GM15510 (cell line): ENCODE results near the gene MYL6B.

Experiments used
- POLR2A ChIP-seq: IDR thresholded peaks from 3 replicates; pipeline ENCODE4 v1.6.1; 2011; ENCODE audit warnings: borderline replicate concordance; ENCODE audit not compliant: insufficient read length; ENCODE audit errors: extremely low read depth

The MYL6B gene

DNA sequence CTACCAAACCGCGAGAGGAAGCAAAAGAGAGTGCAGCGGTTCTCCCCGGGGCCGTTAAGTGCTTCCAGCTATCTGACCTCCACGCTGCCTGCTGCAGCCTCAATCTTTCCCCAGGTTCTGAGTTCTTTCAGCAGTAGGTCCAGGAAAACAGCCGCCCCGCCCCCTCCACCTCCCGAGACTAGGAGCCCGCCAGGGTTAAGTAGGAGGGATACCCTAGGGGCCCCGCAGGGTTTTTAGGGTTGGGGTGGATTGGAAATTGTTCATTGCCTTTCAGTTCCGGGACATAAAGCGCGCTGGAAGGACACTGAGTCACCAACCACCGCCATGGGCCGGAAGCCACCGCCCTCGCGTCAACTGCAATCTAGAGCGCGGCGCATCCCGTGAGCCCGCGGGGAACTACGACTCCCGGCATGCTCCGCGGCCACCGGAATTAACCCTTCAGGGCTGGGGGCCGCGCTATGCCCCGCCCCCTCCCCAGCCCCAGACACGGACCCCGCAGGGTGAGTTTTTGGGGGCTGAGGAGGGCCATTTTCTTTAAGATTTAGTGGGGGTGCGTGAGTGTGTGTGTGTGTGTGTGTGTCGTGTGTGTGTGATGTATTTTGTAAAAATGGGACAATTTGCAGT is at the start of gene MYL6B:
TSS of gene MYL6B (plus strand) at position 456 of the 624 bp plus-strand sequence. CDS start 1,332 bp downstream, outside the sequence.
- peak; percentile 80 for TF ChIP-seq POLR2A

DNA sequence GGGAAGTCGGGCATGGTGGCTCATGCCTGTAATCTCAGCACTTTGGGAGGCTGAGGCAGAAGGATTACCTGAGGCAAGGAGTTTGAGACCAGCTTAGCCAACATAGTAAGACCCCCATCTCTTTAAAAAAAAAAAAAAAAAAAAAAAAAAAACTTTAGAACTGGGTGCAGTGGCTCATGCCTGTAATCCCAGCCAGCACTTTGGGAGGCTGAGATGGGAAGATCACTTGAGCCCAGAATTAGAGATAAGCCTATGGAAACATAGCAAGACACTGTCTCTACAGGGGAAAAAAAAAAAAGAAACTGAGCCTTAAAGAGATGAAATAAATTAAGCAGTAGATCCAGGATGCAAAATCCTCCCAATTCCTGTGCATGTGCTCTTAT is 49.7 kb upstream of the MYL6B start:
- no peak for TF ChIP-seq POLR2A

DNA sequence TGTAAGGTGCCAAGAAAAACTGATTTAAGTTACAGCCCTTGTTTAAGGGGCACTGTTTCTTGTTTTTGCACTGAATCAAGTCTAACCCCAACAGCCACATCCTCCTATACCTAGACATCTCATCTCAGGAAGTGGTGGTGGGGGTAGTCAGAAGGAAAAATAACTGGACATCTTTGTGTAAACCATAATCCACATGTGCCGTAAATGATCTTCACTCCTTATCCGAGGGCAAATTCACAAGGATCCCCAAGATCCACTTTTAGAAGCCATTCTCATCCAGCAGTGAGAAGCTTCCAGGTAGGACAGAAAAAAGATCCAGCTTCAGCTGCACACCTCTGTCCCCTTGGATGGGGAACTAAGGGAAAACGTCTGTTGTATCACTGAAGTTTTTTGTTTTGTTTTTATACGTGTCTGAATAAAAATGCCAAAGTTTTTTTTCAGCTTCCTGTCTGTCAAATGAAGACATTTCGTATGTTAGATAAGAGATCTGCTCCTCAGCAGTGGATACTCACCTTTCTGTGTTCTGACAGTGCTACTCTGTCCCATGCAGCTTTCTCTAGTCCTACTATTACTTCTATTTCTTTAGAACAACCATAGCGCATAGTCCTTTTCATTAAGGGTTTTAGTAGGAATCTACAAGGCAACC is 49.2 kb upstream of the MYL6B start:
- no peak for TF ChIP-seq POLR2A

DNA sequence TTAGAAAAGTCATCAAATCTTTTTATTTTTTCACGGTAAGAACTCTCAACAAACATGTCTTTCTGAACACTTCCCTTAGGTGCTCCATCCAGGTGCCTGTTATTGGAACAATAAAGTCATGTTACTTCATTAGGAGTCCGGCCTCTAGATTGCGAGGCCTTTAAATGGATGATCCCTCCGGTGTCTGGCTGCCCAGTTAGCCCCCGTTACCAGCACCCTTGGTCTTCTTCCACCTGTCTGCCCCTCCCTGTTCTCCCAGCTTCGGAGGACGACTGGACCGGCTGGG is 48.6 kb upstream of the MYL6B start:
- TF ChIP-seq POLR2A = no peak

DNA sequence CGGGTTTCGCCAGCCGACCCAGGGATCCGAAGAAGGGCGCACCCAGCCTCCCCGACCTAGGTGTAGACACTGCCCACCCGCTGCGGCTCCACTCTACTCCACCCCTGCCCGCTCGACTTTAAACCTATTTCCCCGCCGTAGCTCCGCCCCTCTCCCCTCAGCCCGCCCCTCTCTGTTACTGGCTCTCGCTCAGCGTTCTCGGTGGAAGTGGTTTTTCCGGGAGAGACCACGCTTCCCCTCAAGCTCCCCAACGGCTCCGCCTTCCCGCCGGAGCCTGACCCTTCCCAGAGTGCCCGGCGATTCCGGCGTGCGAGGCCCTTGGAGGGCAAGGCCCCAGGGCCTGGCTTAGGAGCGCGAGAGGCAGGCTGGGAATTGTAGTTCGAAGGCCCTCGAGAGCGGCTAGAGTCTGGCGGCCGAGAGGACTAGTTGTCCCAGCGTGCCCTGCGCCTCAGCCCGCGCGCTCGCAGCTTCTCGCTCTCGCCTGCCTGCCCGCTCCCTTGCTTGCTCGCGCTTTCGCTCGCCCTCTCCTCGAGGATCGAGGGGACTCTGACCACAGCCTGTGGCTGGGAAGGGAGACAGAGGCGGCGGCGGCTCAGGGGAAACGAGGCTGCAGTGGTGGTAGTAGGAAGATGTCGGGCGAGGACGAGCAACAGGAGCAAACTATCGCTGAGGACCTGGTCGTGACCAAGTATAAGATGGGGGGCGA is 48.1 kb upstream of the MYL6B start, which contains the start of gene PA2G4:
TSS of gene PA2G4 (plus strand) at position 451 of the 706 bp plus-strand sequence. CDS start at position 630, 179 bp downstream.
- TF ChIP-seq POLR2A = peak; percentile 90

DNA sequence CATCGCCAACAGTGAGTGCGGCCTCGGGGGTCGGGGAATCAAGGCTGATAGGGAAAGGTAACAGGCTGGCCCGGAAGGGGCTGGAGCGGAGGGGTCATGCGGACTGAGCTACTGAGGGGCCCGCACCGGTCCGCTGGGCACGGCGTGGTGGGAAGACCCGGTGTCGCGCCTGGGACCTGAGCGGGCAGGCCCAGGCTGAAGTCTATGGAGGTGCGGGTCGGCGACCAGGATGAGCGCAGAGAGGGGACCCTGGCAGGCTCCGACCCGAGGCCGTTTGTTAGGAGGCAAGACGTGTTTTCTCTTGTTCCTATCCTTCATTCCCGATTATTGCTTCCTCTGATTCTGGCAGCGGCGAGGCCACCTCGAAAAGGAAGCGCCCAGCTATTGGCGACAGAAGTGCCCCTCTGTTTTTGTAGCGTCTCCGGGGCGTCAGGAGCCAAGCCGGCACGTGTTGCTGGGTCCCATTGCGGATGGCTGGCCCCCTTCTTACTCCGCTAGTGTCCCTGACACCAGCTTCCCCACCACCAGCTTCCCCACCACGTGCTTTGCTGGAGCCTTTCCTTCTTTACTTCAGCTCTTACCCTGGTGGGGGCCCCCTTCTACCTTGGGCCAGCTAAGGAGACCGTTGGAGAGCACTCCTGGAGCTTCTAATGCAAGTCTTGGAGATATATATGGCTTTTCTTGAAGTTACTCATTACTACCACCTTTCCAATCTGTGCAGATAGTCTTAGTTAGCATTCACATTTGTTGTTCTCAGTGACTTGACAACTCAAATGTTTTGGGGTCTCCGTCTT is 47.4 kb upstream of the MYL6B start:
- no peak for TF ChIP-seq POLR2A

DNA sequence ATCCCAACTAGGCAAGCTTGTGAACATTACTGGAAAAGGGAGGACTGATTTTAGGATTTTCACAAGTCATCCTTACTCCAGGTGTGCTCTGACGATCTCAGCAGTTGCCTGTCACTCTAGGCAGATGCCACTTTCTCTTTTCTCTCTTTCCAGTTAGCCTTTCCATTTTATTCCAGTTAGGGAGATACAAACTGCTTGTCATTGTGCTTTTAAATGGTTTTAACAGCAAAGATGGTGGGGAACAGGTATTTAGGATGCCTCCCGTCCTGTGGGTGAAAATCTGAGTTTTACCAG is 46.8 kb upstream of the MYL6B start:
- no peak for TF ChIP-seq POLR2A

DNA sequence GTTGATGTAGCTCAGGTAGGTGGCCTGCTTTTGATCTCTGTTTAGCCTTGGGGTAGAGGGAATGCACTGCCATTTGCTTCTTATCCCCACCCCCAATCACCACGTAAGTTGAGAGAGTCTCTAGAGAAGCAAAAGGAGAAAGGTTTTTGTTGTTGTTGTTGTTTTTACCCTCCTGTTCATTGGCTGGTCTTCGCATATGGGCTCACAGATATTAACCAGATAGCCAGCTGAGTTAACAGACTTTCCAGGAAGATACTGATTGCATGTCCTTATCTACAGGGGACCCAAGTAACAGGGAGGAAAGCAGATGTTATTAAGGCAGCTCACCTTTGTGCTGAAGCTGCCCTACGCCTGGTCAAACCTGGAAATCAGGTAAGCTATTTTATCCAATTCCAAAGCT is 45.1 kb upstream of the MYL6B start:
- no peak for TF ChIP-seq POLR2A

DNA sequence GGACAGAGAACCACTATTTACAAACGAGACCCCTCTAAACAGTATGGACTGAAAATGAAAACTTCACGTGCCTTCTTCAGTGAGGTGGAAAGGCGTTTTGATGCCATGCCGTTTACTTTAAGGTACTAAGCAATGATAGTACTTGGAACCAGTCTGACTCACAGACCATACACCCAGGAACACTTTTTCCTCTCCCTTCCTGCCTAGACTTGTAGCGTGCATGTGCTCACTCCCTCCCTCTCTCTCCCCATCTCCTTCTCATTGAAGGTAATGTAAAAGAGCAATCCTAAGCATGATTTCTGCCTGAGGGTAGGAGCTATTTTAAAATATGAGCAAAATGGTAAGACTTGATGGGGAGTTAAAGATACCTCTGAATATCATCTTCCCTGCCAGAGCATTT is 41.8 kb upstream of the MYL6B start:
- no peak for TF ChIP-seq POLR2A

DNA sequence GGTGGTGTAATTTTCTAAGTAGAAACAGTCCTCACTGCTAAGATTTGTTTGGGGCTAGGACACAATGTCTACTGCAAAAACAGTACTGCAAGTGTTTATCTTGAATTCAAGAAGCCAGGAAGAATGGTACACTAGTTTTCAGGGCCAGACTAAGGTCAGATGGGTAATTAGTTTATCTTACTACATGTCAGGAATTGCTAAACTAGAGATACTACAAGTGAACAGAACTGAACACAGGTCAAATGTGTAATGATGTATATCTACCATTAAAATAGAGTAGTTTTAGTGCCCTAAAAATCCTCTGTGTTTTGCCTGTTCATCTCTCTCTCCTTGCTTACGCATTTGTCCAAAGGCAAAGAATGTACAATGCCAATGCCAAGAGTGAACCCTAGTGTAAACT is 38.3 kb upstream of the MYL6B start:
- no peak for TF ChIP-seq POLR2A

DNA sequence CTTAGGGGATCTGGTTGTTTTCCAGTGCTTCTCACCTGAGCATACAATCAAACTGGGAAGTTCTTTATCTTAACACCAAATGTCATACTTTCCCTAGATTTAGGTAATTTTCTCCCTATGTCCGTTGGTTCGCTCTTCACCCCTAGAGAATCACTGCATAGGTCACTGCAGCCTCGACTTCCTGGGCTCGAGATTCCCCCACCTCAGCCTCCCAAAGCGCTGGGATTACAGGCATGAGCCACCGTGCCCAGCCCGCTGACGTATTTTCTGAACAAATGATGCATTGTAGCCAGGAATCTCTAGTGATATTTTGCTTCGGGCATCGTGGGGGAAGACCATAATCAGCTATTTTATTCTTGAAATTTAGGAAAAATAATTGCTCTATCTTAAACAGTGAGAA is 37.1 kb upstream of the MYL6B start:
- TF ChIP-seq POLR2A = no peak

DNA sequence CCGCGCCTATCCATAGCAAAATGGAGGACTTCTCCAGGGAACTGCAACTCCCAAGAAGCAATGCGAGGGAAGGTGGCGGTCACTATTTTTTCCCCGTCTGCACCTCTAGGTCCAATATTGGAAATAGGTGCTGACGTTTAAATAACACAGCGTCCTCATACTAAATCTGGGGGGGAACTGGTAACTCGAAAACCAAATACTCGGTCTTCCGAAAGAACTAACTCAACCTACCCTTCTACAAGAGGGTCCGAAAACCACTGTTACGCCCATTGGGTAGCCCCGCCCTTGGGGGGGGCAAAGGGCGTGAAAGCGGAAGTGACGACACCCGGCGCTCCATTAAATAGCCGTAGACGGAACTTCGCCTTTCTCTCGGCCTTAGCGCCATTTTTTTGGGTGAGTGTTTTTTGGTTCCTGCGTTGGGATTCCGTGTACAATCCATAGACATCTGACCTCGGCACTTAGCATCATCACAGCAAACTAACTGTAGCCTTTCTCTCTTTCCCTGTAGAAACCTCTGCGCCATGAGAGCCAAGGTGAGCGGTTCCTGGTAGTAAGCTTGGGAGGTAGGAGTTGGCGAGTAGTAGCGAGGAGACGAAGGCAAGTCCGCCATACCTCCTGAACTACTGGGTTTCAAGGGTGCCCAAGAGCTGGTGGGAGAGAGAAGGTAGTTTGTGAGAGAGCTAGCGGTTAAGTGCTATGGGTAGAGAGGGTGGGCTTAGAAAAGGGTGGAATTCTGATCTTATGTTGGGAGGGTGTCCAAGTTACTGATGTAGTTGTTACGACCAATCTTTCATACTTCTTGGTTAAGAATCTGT is 35.9 kb upstream of the MYL6B start, which contains the start of gene RPL41:
TSS of gene RPL41 (plus strand) at position 367 of the 815 bp plus-strand sequence.
- TF ChIP-seq POLR2A = peak; percentile 99

DNA sequence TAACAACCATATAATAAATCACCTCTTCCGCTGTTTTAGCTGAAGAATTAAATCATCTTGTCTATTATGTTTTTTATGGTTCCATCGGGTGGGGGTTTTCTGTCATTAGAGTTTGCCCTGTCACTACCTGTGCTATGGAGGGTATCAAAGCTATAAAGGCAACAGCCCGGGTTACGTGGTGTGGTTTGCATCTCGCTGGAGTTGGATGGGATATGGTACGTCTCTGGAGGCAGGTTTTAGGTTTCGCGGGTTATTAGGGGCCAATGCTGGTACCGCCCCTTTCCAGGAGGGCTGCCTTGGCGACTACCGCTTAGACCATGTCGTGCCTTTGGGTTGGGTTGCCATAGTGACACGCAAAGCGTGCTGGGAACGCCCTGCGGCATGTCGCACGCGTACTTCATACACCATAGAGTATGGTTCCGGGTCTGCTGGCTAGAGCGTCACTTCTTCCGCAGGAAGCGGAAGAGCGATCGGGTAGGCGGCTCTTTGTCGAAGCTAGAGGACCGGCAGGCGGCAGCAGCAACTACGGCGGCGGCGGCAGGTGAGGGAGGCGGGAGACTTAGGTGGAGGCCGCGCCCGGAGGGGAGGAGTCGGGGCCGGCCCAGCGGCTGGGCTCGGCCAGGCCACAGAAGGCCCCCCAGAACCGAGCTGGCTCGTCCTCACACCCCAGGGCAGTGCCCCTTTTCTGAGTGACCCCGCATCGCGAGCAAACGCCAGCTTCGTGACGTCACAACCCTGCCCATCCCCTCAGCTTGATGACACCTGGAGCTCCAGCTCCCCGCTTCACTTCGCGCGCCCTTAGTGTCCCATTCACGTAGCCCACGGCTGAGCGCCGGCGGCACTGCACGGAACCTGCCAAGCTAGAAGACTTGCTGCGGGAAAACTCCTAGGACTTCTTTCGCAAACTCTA is 34.4 kb upstream of the MYL6B start, which contains the start of gene ZC3H10:
TSS of gene ZC3H10 (plus strand) at position 489 of the 910 bp plus-strand sequence. CDS start 2,297 bp downstream, outside the sequence.
- TF ChIP-seq POLR2A = peak; percentile 94

DNA sequence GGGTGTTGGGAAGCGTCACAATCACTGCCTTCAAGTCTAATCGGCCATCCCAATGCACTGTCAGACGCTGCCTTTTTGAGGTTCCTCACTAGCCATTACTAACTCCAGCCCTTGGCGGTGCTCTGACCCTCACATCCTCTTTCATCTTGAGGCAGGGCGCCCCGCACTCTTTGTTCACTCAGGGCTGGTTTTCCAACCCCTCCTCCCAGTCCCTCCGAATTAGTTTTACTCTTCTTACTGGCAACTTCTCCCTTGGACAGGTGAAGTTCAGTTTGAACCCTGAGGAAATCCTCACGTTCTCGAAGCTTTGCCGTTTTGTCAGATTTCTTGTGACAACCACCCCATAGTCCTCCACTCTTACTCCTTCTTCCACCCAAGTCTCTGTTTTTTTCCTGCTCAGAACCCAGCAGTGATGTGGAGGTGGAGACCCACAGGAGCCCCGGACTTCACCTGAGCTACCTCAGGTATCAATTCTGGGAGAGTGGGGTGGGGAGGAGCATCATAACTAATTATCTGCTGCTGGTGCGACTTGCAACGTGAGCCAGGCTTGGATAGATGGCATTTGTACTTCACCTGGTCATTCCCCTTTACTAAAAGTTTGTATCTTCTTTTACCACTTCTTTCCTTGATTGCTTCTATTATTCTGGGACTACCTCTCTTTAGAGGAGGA is 33.6 kb upstream of the MYL6B start:
- TF ChIP-seq POLR2A = no peak

DNA sequence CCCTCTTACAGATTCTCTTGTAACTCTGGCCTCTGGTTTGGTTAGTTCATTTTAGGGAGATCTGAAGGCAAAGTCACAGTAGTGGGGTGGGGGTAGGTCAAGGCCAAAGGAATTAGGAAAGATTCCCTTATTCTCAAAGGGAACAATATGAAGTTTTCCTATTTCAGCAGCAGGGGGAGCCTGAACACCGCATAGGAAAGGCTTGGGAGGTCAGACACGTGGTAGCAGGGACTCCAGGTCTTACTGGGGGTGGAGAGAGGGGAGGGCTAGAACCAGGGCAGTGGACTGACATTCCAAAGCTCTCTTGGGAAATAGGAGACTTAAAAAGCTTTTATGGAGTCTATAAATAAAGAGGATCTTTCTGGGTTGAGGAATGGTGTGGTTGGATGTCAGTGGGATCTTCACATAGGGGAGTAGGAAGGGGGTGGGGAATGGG is 33.0 kb upstream of the MYL6B start:
- TF ChIP-seq POLR2A = no peak
